Activated CD8-positive, alpha-beta memory T cell treated with anti-CD3 and anti-CD28 coated beads for 48 hours (primary cell): Measurements from ENCODE around the gene SALL1.

Experiments used
- DNase-seq, 3 experiments: peaks; one replicate each; pipeline ENCODE4 v3.0.0-alpha.2; 2020; ENCODE audit warnings: low read depth in 2 of 3, low spot score in 2 of 3

Gene SALL1

DNA sequence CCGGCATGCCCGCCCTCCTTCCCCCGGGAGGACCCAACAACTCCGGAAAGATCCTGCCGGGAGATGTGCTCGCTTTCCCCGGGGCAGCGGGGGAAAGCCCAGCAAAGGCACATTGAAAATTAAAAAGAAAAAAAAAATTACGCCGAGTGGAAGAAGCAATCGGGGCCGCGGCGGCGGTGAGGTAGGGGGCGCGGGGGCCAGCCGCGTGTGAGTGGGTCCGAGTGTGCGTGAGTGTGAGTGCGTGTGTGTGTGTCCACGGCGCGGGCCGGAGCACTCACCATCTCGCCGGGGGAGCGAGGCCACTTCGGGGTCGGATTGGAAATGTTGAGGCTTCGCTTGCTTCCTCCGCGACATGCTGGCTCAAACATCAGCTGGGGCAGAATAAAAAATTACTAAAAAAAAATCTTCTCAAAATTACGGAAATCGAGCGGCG is at the start of gene SALL1:
TSS of gene SALL1 (minus strand) at position 383 of the 433 bp plus-strand sequence. CDS start at position 354, 29 bp downstream.
- DNase-seq = no peak

DNA sequence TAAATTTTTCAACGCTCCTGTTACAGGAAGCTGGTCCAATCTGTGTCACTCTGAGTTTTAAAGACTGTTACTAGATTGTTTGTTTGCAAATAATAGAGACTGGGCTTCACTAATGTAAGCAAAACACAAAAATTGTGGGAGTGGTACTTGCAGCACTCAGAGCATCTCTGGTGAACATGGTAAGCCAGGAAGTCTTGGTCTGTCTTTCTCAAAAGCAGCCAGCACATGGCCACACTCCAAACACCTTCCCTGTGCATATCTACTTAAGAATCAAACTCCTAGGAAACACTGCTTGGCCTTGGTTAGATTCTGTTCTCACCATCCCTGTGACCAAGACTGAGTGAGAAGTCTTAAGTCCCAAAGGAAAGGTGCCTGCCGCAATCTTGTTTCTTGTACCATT is 49.7 kb upstream of the SALL1 start:
- no peak for DNase-seq

DNA sequence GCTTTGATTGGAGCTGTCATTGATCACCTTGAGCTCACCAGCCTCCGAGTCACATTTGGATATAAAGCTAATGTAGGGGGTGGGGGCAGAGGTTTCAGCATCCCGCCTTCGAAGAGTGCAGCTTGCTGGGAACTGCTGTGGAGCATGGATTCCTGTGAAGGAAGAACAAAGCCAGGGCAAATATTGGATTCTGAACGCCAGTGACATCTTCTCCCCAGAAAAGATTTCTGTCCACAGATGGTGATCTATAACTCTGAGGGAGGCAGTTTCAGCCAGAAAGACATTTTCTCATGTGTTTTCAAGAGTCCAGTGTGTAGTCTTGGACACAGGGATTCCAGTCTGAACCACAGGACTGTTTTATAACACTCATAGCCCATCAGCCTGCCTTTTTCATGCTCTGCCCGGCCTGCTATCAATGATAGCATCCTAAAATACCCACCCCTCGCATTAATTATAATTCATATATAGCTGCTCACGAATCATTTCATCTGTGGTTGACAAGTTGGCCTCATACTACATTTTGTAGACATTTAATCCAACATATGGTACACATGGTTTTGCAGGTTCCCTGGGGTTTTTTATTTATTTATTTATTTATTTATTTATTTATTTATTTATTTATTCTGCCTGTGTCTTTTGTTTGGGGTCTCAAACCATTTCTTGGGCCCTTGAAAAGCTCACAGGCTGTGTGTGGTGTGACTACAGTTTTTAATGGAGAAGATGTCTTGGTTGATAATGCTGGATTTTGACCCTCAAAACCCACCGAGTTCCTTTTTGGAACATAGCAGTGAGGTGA is 47.1 kb upstream of the SALL1 start:
- DNase-seq = no peak

DNA sequence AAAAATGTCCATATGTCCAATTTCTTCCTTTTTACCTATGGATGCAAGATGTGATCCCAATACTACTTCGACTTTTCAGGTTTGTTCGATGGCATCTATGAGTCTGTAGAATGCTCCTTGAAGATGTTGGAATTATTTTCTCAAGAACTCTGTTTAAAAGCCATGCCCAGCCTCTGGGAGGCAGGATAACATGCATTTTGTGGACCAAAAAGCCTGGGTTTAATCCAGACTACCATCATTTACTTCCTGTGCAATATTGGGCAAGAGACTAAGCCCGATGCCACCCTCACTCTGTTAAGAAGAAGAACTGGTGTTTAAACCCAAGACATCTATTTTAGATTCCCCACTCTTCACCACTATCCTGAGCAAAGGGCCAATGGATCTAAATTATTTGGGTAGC is 42.8 kb upstream of the SALL1 start:
- DNase-seq = no peak

DNA sequence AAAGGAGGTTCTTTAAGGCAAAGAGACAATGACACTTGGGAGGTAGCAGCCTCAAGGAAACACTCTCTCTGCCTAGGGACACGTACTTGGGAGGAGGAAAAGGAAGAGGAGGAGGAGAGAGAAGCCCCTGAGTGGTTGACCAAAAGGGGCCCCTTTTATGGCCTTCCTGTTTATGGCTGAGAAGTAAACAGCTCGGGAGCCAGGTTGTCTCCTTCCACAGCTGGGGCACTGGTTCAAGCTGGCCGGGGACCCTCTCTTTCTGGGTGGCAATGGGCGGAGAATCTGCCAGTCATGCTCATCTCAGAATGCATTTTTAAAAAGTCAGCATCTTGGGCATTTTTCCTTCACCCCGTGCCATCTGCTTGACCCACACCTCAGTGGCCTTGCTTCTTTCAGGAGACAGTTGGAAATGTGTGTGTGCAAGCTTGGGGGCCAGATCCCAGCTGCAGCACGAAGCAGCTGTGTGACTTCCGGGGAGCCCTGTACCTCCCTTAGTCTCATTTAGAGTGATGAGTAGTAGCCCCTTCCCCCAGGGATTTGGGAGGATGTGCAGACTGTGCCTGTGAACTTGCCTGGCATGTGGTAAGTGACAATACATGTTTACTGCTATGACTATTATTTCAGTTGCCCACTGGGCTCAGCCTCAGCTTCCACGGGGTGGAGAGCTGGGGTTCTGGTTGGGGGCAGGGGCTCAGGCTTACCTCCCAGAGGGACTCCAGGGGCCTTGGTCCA is 33.8 kb upstream of the SALL1 start:
- no peak for DNase-seq

DNA sequence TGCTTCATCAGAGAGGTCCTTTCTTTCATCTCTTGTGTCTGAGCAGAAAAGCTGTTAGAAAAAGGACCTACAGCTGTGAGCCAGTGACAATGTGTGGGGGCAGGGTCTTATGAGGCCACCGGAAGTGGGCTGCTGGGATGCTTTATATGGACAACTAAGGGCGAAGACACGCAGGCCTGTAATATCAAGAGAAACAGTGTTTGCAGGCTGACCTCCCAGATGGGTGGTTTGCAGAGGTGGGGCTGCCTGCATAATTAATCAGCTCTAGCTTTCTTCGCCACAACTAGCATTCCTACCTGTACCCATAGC is 30.4 kb upstream of the SALL1 start:
- no peak for DNase-seq

DNA sequence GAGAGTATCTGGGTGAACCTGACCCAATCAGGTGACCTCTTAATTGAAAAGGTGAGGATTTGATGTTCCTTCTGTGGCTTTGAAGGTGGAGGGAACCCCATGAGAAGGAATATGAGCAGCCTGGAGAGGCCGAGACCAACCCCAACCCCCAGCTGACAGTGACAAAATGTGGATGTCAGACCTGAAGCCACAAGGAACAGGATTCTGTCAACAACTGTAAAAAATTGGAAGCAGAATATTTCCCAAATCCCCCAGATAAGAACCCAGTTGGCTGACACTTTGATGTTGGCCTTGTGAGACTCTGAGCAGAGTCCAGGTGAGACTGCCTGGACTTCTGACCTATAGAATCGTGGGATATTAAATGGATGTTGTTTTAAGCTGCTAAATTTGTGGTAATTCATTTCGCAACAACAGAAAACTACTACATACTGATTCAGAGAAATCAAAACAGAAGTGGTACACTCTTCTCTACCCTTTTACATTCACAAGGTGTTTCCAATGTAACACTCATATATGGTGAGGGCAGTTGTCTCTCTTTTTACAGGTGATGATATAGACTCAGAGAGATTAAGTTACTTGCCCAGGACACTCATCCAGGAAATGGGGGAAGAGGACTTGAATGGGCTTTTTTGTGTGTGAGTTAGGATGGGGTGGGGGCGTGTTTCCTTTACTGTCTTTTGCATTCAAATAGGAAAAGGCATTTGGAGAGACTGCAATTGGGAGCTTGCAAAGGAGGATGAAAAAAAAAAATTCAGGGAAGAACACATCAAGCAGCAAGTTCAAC is 29.8 kb upstream of the SALL1 start:
- no peak for DNase-seq

DNA sequence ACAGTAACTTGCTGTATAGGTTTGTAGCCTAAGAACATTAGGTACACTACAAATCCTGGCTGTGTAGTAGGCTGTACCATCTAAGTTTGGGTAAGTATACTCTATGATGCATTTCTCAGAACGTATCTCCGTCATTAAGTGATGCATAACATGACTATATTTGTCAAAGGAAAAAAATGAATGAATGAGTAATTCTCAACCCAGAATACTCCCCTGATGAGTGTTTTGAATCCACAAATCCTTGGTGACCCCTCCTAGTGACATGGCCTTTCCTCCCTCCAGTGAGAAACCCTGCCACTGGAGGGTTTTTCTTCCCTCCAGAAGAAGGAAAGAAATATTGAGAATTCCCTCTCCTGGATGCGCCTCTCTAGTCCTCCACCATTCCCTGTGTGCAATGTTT is 24.0 kb upstream of the SALL1 start:
- no peak for DNase-seq

DNA sequence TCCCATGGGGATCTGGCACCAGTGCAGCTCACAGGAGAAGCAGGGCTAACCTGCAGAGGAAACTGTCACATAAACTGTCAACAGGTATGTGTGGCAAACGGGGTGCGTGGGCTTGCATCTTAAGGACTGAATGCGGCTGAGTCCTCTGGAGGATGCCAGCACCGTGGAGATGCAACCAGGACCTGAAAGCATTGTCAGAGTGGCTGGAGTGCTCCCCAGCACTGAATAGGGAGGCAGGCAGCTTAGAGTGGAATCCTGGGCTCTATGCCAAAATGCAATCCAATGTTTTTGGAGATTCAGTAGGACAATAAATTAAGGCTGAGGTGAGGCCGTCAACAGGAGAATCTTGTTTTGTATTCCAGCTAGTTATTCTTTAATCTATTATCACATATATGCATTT is 21.3 kb upstream of the SALL1 start:
- no peak for DNase-seq

DNA sequence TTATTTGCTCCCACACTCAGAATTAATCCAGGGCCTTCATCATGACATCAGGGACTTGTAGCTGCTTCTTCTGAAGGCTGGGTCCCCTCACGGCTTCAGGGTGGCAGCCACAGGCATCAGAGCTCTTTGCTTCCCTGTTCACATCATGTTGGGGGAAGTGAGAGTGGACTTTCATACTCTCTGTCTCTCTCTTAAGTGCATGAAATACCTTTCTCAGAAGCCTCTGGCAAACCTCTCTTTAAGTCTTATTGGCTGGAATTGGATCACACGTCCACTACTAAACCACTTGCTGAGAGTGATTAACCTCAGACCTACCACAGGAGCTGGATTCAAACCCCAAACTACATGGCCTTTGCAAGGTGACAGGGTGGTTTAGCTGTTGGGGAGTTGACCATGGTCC is 17.7 kb upstream of the SALL1 start:
- DNase-seq = no peak

DNA sequence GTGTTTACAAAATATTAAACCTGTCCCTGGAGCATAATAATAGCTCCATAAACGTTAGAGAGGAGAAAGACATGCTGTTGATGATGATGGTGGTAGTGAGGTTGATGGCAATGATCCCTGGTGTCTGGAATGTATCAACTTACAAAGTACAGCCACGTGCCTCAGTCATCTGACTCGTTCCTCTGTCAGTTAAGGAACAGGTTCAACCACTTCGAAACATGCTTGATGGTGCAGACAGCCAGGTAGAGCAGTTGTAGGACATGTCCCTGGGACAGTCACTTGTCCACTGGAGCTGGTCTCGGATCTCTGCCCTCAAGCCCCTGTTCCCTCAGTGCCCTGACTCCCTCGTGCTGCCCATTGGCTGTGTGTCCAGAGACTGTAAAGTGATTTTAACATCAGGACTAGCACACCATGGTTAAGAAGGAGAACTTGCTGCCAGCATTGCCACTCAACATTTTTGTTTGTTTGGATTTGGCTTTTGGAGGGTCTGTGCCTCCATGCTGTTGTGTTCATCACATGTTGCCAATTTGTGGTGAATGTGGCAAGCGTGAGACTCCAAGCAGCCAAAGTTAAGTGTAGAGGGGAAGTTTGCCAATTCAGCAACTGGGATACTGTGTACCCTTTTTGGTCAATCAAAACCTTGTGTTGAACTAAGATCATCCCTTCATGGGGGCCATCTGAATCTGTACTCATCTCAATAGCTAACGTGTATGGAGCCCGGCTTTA is 16.3 kb upstream of the SALL1 start:
- no peak for DNase-seq

DNA sequence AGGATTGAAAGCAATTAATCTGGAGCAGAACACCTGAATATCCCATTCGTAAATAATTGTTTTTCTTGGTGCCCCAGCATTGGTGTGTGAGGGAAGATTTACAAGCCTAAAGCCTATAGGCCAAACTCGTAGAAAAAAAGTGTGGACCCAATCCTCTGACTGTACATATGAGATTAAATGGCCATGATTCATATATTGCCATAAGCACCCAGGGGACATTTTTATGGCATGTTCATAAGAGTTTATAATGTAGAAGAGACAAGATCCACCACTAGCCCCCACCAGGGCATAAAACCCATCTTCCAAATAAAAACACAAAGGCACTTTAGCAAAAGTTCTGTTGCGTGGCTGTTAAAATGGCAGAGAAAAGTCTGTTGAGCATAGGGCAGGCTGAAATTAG is 15.5 kb upstream of the SALL1 start:
- DNase-seq = no peak

DNA sequence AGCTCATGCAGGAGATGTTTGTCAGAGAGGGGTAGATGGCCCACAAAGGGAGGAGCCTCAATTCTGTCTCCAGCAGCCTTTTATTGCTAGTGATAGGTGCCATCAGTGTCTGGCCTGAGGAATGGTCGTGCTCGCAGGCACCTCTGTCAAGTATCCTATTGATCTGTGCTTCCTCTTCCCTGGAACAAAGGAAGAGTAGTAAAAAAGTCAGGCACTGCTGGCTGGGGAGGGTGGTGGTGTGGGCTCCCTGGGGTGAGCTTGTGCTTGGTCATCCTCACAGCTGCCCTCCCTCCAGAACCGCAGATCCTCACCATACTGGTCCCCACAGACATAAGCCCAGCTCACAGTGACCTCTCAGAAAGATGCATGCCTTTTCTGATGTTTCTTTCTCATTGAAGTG is 15.0 kb upstream of the SALL1 start:
- DNase-seq = no peak

DNA sequence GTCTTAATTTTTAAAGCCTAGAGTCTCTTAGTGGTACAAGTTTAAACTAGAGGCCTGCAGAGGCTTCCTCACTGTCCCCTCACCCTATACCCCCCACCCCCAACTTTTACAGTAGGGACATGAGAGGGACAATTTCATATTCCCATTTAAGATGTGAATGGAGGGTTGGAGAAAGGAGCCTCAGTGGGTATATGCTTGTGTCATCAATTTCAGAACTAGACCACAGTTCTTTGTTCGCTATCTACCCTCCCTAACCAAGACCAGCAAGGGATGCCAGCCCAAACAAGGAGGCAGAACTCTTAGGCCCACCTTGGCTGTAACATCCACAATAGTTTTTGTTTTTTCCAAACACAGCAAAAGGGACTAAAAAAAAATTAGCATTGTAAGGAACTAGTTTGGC is 14.0 kb upstream of the SALL1 start:
- DNase-seq = no peak

DNA sequence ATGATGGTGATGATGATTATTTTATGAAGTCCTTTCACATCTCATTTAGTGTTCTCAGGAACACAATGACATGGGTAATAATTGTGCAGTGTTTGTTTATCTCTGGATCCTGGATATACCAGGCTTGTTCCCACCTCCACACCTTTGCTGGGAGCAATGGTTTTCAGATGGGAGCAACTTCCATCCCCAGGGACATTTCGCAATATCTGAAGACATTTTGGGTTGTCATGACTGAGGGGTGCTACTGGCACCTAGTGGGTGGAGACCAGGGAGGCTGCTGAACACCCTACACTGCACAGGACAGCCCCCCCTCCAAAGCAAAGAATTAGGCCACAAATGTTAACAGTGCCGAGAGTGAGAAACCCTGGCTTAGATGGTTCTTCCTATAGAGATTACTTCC is 13.5 kb upstream of the SALL1 start:
- no peak for DNase-seq

DNA sequence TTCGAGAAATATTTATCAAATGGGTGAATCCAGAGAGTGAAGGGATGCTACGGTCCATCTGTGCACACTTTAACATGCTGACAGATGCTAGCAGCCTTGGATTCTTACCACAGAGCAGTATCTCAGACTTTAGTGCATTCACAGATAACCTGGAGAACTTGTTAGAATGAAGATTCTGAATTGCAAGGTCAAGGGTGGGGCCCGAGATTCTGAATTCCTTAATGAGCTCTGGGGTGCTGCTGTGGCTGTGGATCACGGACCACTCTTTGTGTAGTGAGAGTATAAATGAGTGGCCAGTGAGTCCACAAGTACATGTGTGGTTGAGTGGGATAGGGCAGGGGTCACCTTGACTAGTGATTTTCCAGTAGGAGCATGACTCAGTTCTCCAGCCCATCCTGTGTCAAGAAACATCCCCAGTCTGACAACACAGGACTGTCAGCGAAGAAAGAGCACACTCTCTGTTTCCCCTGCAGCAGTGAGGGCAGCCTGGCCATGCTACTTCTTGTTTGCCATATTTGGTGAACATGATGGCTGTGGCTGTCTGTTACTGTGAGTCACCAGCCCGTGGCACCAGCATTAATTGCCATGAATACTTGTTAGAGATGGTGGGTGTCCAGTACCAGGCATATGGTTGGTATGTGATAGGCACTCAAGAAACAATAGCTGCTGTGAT is 13.0 kb upstream of the SALL1 start:
- DNase-seq = no peak

DNA sequence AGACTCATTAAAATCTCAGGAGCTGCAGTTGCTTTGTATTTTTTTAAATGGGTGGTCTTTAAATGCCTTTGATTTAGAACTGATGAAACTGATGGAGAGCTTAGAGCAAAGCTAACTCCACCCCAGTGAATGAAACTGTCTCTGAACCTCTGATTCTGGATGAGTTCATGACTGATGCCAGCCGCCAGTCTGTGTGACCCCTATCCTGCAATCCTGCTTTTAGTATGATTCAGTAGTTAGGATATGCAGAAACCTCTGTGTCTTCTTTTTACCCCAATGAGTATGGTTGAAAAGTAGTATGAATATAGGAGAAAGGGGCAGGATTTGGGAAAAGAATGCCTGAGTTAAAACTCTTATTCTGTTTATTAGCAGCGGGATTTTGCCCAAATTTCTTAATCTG is 12.3 kb upstream of the SALL1 start:
- DNase-seq = no peak

DNA sequence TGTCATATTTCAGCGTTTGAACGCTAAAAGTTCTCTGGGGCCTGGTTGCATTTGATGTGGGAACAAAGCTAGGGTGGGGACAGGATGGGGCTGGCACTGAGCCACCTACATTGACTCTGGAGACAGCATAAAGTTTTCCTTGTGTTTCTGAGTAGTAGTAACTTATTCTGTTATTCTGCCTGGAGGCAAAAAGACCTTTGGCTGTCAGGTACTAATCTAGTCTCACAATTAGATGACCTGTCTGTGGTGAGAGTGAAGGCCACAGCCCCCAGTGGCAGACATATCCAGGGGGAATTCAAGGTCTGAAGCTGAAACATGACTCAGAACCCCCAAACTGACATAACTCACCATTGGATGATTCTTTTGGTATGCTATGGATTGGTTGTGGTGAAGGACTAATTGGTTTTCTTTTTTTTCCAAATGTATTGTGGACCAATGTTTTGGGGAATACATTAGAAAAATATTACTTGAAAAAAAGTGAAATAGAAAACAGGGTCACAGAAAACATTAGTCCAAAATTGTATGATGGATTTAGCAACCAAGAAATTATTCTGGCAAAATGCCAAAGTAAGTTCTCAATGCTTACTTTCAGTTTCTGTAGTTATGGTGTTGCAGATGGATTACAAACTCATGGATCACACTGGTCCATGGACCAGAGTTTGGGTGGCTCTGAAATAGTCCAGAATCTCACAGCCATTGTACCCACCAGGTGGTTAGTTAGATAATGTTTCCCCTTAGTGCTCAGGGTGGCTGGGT is 10.5 kb upstream of the SALL1 start:
- DNase-seq = no peak

DNA sequence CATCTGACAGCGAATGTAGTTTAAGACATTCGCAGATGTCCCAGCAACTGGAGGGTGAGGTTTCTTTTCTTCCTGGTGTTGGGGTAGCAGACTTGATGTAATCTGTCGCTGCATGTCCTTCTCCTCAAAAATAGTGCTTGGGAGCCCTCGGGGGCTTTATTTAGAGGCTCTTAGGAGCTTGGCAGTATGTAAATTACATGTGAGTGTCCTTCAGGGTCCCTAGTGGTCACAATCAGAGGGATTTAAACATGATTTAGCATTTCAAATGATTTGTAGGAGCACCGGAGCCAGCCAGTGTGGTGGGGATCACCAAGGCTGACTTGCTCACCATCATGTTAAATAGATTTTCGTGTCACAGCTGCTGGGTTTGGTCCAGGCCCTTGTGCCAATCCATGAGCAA is 8.8 kb upstream of the SALL1 start:
- DNase-seq = no peak

DNA sequence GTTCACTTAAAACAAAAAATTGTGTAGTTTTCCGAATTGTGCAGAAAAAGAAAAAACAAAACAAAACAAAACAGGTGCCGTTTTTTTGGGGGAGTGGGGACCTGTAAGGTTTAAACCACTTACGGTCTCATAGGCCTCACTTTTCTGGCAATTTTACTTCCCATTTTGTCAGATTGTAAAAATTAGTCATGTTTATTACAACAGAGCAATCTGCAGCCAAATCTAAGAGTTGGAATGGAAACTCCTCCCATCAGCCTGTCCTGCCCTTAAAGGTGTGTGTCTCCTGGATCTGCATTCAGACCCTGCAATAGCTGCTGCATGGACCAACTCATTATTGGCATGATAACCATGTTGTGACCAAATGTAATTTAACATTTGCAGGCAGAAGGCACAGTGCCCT is 8.2 kb upstream of the SALL1 start:
- DNase-seq = no peak
